Natural killer cell (primary cell): Measurements from ENCODE around the gene PARD6G. TPM values are rescaled to one million over a fixed set of nuclear protein-coding genes. Genes with fewer than 3 reads are reported as not detected.

Experiments
- ATAC-seq, 3 donors: fragments of 150-1000 bp in 2 of 3; fragments of 200-7000 bp in 1 of 3; cut with Tn5 transposase; 1 replicate in 1 of 3; 2 replicates in 2 of 3; pipeline ENCODE4 v1.10.0; 2021; ENCODE audit warnings: mild to moderate bottlenecking in 2 of 3, moderate library complexity in 2 of 3
- DNase-seq, 2 donors: peaks; one replicate each; pipeline versions ENCODE4 v3.0.0 to v3.0.0-alpha.2; 2013 to 2021; ENCODE audit warnings: mixed read lengths in 1 of 2
- H3K27ac ChIP-seq: one replicate; pipeline ENCODE4 v1.5.1; 2013; ENCODE audit warnings: mild to moderate bottlenecking, low read length
- H3K27me3 ChIP-seq: one replicate; pipeline ENCODE4 v1.6.1; 2013; ENCODE audit warnings: low read length; ENCODE audit not compliant: control insufficient read depth, insufficient read depth
- H3K36me3 ChIP-seq: one replicate; pipeline ENCODE4 v1.6.1; 2013; ENCODE audit warnings: low read length; ENCODE audit not compliant: control insufficient read depth, insufficient read depth
- H3K4me1 ChIP-seq: one replicate; pipeline ENCODE4 v1.6.1; 2013; ENCODE audit warnings: low read length; ENCODE audit not compliant: control insufficient read depth, insufficient read depth
- H3K4me3 ChIP-seq: one replicate; pipeline ENCODE4 v1.5.1; 2013; ENCODE audit warnings: low read length
- H3K9me3 ChIP-seq: one replicate; pipeline ENCODE4 v1.6.1; 2013; ENCODE audit warnings: low read length; ENCODE audit not compliant: control insufficient read depth, insufficient read depth
- H3K27ac Mint-ChIP-seq, 2 donors: one replicate each; pipeline ENCODE4 v1.8.0; 2022; ENCODE audit warnings: mild to moderate bottlenecking in 2 of 2, mixed read lengths in 2 of 2, moderate library complexity in 1 of 2
- H3K27me3 Mint-ChIP-seq, 2 donors: one replicate each; pipeline ENCODE4 v1.8.0; 2022; ENCODE audit warnings: low read depth in 2 of 2, mixed read lengths in 2 of 2
- H3K36me3 Mint-ChIP-seq: one replicate; pipeline ENCODE4 v1.8.0; 2022; ENCODE audit warnings: mixed read lengths
- H3K4me1 Mint-ChIP-seq, 2 donors: one replicate each; pipeline ENCODE4 v1.8.0; 2022; ENCODE audit warnings: mixed read lengths in 2 of 2
- H3K4me3 Mint-ChIP-seq: one replicate; pipeline ENCODE4 v1.8.0; 2022; ENCODE audit warnings: mild to moderate bottlenecking, moderate library complexity, mixed read lengths
- H3K9me3 Mint-ChIP-seq, 2 donors: one replicate each; pipeline ENCODE4 v1.8.0; 2022; ENCODE audit warnings: mixed read lengths in 2 of 2
- WGBS: methylation state at CpG from one replicate; pipeline ENCODE4 v1.1.7; 2013; ENCODE audit warnings: missing lambda C conversion rate; ENCODE audit not compliant: insufficient coverage; 5-methylcytosine and 5-hydroxymethylcytosine counted together
- intact Hi-C: fragments of 100-400 bp; cut with micrococcal nuclease; formaldehyde crosslinking; loops from one replicate; pipeline ENCODE4 v1.14.2; 2022
- total RNA-seq, 4 donors: library from RNA; stranded (reverse); fragments of 120-200 nt in 1 of 4; gene quantifications; one replicate each; pipeline versions ENCODE4 v1.2.3 to v1.2.4, GENCODE V29; 2013 to 2022
- TF ChIP-seq, protein P1 (sequence below): fragments of 200-600 bp; IDR thresholded peaks from one replicate; pipeline ENCODE4 v1.8.0; 2022; ENCODE audit warnings: antibody characterized with exemption

The PARD6G gene
- total RNA-seq, 3 donors from 2014 or later (not counting 1 experiment from before 2014, with no cell fraction given) = not detected

DNA sequence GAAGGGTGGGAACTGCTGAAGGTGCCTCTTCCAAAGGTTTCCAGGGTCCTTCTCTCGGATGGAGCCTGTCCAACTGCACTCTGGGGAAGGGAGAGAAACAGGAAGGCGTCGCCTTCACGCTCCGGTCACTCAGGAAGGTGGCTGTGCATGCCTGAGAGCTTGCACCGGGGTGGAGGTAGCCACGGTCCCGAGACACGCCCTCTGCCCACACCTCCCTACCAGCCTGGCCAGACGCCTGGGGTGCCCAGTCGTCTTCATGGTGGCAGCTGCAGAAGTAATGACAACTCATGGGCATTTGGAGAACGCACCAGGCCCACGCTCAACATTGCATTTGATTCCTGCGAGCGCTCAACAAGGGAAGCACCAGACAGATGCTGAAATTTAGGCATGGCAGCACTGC, 78.3 kb downstream of the PARD6G start:
- intact Hi-C loops = no loop called here
- H3K27me3 Mint-ChIP-seq = peaks cover 11 to 13% of the 10 kb centered on the region in 2 donors
- ATAC-seq = no peak

DNA sequence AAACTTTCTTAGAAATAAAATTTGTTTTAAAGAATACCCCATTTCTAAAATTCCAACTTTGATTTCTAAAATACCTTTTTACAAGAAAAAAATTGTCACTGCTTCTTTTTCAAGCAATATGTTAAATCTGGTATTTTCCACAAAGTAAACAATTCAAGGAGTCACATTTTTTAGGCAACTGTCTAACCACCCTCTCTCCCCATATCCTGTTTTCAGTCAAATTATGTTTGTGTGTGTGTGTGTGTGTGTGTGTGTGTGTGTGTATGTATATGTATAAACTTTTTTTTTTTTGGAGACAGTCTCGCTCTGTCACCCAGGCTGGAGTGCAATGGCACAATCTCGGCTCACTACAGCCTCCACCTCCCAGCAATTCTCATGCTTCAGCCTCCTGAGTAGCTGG, 79.0 kb downstream of the PARD6G start:
- intact Hi-C loops = no loop called here
- Histone ChIP-seq H3K4me1 (peaks cover 5% of the 10 kb centered on the region), H3K27ac (no peak overlapping the region), H3K27me3 (peaks cover 3% of the 10 kb centered on the region), H3K36me3 (no peaks in the 10 kb centered on the region), H3K9me3 (peaks cover 14% of the 10 kb centered on the region), H3K4me3 (no peak overlapping the region)
- DNase-seq (no peak), ATAC-seq (no peak)
- Mint-ChIP-seq H3K27ac (no peak overlapping the region), H3K36me3 (no peaks in the 10 kb centered on the region), H3K4me3 (no peak overlapping the region), H3K27me3 (peaks cover 11 to 13% of the 10 kb centered on the region in 2 donors), H3K4me1 (peaks cover 0 to 9% of the 10 kb centered on the region in 2 donors), H3K9me3 (peaks cover 2 to 11% of the 10 kb centered on the region in 2 donors)
- 95% methylated on average over 2 of the region's 2 CpGs for WGBS
- TF ChIP-seq, protein P1, sequence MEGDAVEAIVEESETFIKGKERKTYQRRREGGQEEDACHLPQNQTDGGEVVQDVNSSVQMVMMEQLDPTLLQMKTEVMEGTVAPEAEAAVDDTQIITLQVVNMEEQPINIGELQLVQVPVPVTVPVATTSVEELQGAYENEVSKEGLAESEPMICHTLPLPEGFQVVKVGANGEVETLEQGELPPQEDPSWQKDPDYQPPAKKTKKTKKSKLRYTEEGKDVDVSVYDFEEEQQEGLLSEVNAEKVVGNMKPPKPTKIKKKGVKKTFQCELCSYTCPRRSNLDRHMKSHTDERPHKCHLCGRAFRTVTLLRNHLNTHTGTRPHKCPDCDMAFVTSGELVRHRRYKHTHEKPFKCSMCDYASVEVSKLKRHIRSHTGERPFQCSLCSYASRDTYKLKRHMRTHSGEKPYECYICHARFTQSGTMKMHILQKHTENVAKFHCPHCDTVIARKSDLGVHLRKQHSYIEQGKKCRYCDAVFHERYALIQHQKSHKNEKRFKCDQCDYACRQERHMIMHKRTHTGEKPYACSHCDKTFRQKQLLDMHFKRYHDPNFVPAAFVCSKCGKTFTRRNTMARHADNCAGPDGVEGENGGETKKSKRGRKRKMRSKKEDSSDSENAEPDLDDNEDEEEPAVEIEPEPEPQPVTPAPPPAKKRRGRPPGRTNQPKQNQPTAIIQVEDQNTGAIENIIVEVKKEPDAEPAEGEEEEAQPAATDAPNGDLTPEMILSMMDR = no peak

More for the DNA sequence above, 78.3 kb downstream of the PARD6G start:
- Histone ChIP-seq H3K9me3 (peaks cover 10% of the 10 kb centered on the region), H3K4me3 (no peak overlapping the region), H3K27ac (no peak overlapping the region), H3K27me3 (peaks cover 3% of the 10 kb centered on the region), H3K4me1 (peaks cover 6% of the 10 kb centered on the region), H3K36me3 (no peaks in the 10 kb centered on the region)
- H3K4me1 Mint-ChIP-seq = peaks cover 0 to 9% of the 10 kb centered on the region in 2 donors
- no peak for DNase-seq
- no peaks in the 10 kb centered on the region for H3K36me3 Mint-ChIP-seq
- TF ChIP-seq, protein P1 = no peak
- no peak overlapping the region for H3K4me3 Mint-ChIP-seq
- WGBS = 86% methylated on average over 15 of the region's 15 CpGs
- H3K9me3 Mint-ChIP-seq = peaks cover 2 to 11% of the 10 kb centered on the region in 2 donors
- H3K27ac Mint-ChIP-seq = no peak overlapping the region

DNA sequence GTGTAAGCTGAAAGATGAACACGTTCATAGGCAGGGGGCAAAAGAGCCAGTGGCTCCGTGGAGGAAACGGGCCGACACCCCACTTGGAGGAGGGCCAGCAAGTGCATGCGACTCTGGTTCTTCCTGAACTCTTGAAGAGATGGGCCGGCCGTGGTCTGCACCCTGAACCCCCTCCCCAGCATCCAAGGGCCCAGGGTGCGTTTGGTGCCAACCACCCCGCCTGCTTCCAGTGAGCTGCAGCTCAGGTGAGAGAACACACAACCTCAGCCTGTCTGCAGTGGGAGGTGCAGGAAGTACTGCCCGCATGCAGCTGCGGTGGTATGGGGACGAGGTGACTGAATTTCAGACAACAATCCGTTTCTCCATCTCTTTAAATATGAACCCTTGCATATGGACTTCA, 79.4 kb downstream of the PARD6G start:
- no peak overlapping the region for H3K27ac ChIP-seq
- intact Hi-C loops = no loop called here
- H3K9me3 ChIP-seq = peaks cover 14% of the 10 kb centered on the region
- peaks cover 3% of the 10 kb centered on the region for H3K27me3 ChIP-seq
- Mint-ChIP-seq H3K27ac (no peak overlapping the region), H3K4me1 (peaks cover 0 to 9% of the 10 kb centered on the region in 2 donors), H3K9me3 (peaks cover 2 to 11% of the 10 kb centered on the region in 2 donors), H3K36me3 (no peaks in the 10 kb centered on the region), H3K27me3 (peaks cover 11 to 13% of the 10 kb centered on the region in 2 donors), H3K4me3 (no peak overlapping the region)
- 57% methylated on average over 11 of the region's 13 CpGs for WGBS
- no peak overlapping the region for H3K4me3 ChIP-seq
- TF ChIP-seq, protein P1 = no peak
- peak in 1 of 2 donors; percentile 24 for DNase-seq
- ATAC-seq = no peak
- H3K4me1 ChIP-seq = peaks cover 5% of the 10 kb centered on the region
- no peaks in the 10 kb centered on the region for H3K36me3 ChIP-seq

- DNase-seq (peak in 1 of 2 donors; percentile 5), ATAC-seq (no peak)
- Histone ChIP-seq H3K4me3 (no peak overlapping the region), H3K27ac (no peak overlapping the region), H3K9me3 (peaks cover 14% of the 10 kb centered on the region), H3K27me3 (peaks cover 3% of the 10 kb centered on the region), H3K4me1 (peaks cover 5% of the 10 kb centered on the region), H3K36me3 (no peaks in the 10 kb centered on the region)
- Mint-ChIP-seq H3K4me3 (no peak overlapping the region), H3K36me3 (no peaks in the 10 kb centered on the region), H3K27ac (no peak overlapping the region), H3K4me1 (peaks cover 0 to 9% of the 10 kb centered on the region in 2 donors), H3K27me3 (peaks cover 11 to 16% of the 10 kb centered on the region in 2 donors), H3K9me3 (peaks cover 2 to 11% of the 10 kb centered on the region in 2 donors)
- TF ChIP-seq, protein P1 = no peak
- intact Hi-C loops = no loop called here
- 92% methylated on average over 9 of the region's 9 CpGs for WGBS
These were observed 80.0 kb downstream of the PARD6G start for GRCh38 chr18:80167331-80167730.
